CD4-positive, alpha-beta T cell (primary cell): Measurements from ENCODE around the gene ITGA11. TPM values are rescaled to one million over a fixed set of nuclear protein-coding genes. Genes with fewer than 3 reads are reported as not detected.
A peak's percentile ranks its signal among the peaks of the same experiment; 100 is the strongest.

Experiments used
- ATAC-seq: fragments of 200-7000 bp; cut with Tn5 transposase; one replicate; pipeline ENCODE4 v1.10.0; 2022; ENCODE audit warnings: mild to moderate bottlenecking; ENCODE audit not compliant: poor library complexity
- CTCF ChIA-PET: fragments of 350-600 bp; sonication (Branson Sonifier 250); formaldehyde crosslinking; loops from one replicate; lab custom pipeline; 2021; ENCODE audit warnings: antibody characterized with exemption, inconsistent platforms; lab: Charles Lee
- POLR2A ChIA-PET: fragments of 350-600 bp; sonication (Branson Sonifier 250); formaldehyde crosslinking; loops from one replicate; lab custom pipeline; 2021; ENCODE audit warnings: antibody characterized with exemption, inconsistent platforms; lab: Charles Lee
- DNase-seq, 14 experiments: peaks; one replicate each; pipeline ENCODE4 v3.0.0-alpha.2; 2013 to 2020; ENCODE audit warnings: mixed read lengths in 2 of 14
- H3K27ac ChIP-seq, 2 donors: one replicate each; pipeline versions ENCODE4 v1.5.1 to v1.7.0; 2013; ENCODE audit warnings: low read length in 2 of 2, low read depth in 1 of 2, mild to moderate bottlenecking in 1 of 2
- H3K27me3 ChIP-seq, 2 experiments: 1 replicate in 1 of 2; 2 replicates in 1 of 2; pipeline versions ENCODE4 v1.6.1 to v1.7.0; 2013; ENCODE audit warnings: low read length in 2 of 2, control low read depth in 1 of 2, mild to moderate bottlenecking in 1 of 2, moderate library complexity in 1 of 2; ENCODE audit not compliant: insufficient read depth in 2 of 2, control insufficient read depth in 1 of 2
- H3K36me3 ChIP-seq: one replicate; pipeline ENCODE4 v1.6.1; 2013; ENCODE audit warnings: low read length, control low read depth; ENCODE audit not compliant: insufficient read depth
- H3K4me1 ChIP-seq: one replicate; pipeline ENCODE4 v1.6.1; 2013; ENCODE audit warnings: low read length, control low read depth; ENCODE audit not compliant: insufficient read depth
- H3K4me3 ChIP-seq: one replicate; pipeline ENCODE4 v1.5.1; 2013; ENCODE audit warnings: mild to moderate bottlenecking, low read length, moderate library complexity
- H3K9me3 ChIP-seq, 2 experiments: 1 replicate in 1 of 2; 2 replicates in 1 of 2; pipeline versions ENCODE4 v1.6.1 to v1.7.0; 2013; ENCODE audit warnings: low read length in 2 of 2, mild to moderate bottlenecking in 2 of 2, control low read depth in 1 of 2, moderate library complexity in 1 of 2; ENCODE audit not compliant: control insufficient read depth in 1 of 2, insufficient read depth in 1 of 2
- H3K27ac Mint-ChIP-seq: one replicate; pipeline ENCODE4 v1.8.0; 2020; ENCODE audit warnings: mixed read lengths
- H3K27me3 Mint-ChIP-seq: one replicate; pipeline ENCODE4 v1.8.0; 2021; ENCODE audit warnings: mixed read lengths
- H3K36me3 Mint-ChIP-seq: one replicate; pipeline ENCODE4 v1.8.0; 2021; ENCODE audit warnings: low read depth, mixed read lengths
- H3K4me1 Mint-ChIP-seq: one replicate; pipeline ENCODE4 v1.8.0; 2021; ENCODE audit warnings: low read depth, mixed read lengths
- H3K4me3 Mint-ChIP-seq: one replicate; pipeline ENCODE4 v1.8.0; 2020; ENCODE audit warnings: mild to moderate bottlenecking, mixed read lengths
- H3K9me3 Mint-ChIP-seq: one replicate; pipeline ENCODE4 v1.8.0; 2020; ENCODE audit warnings: mixed read lengths
- intact Hi-C, 2 experiments: fragments of 100-400 bp; cut with DNase I in 1 of 2; cut with micrococcal nuclease in 1 of 2; formaldehyde crosslinking; loops; one replicate each; pipeline versions ENCODE4 v1.15.1 to v1.9.0; 2023 to 2025; cut with DNase I, micrococcal nuclease
- total RNA-seq, 174 experiments: library from RNA in 2 of 174; stranded (reverse) in 2 of 174; gene quantifications; one replicate each; pipeline ENCODE4 v1.2.3 and lab custom pipeline; 2021 to 2026
- TF ChIP-seq, protein P1 (sequence below): fragments of 200-600 bp; IDR thresholded peaks from one replicate; pipeline ENCODE4 v1.8.0; 2022; ENCODE audit warnings: antibody characterized with exemption, mild to moderate bottlenecking

The ITGA11 gene
- total RNA-seq, 2 experiments from 2014 or later, result 0.08 to 0.20 TPM

GRCh38 chr15:68330901-68331300, 101.1 kb downstream of the ITGA11 start:
- Histone ChIP-seq H3K4me1 (peaks cover 15% of the 10 kb centered on the region), H3K4me3 (no peak overlapping the region), H3K36me3 (no peaks in the 10 kb centered on the region), H3K9me3 (no peaks in the 10 kb centered on the region), H3K27ac (no peak overlapping the region), H3K27me3 (no peaks in the 10 kb centered on the region)
- Mint-ChIP-seq H3K4me1 (peaks cover 47% of the 10 kb centered on the region), H3K9me3 (no peaks in the 10 kb centered on the region), H3K4me3 (no peak overlapping the region), H3K27ac (no peak overlapping the region), H3K36me3 (no peaks in the 10 kb centered on the region), H3K27me3 (peaks cover 5% of the 10 kb centered on the region)
- intact Hi-C loops, result no loop called here
- POLR2A ChIA-PET, result no interaction called here
- CTCF ChIA-PET, result no interaction called here
- TF ChIP-seq, protein P1, sequence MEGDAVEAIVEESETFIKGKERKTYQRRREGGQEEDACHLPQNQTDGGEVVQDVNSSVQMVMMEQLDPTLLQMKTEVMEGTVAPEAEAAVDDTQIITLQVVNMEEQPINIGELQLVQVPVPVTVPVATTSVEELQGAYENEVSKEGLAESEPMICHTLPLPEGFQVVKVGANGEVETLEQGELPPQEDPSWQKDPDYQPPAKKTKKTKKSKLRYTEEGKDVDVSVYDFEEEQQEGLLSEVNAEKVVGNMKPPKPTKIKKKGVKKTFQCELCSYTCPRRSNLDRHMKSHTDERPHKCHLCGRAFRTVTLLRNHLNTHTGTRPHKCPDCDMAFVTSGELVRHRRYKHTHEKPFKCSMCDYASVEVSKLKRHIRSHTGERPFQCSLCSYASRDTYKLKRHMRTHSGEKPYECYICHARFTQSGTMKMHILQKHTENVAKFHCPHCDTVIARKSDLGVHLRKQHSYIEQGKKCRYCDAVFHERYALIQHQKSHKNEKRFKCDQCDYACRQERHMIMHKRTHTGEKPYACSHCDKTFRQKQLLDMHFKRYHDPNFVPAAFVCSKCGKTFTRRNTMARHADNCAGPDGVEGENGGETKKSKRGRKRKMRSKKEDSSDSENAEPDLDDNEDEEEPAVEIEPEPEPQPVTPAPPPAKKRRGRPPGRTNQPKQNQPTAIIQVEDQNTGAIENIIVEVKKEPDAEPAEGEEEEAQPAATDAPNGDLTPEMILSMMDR, result no peak
- ATAC-seq (no peak), DNase-seq (no peak)

GRCh38 chr15:68330416-68330815, 101.5 kb downstream of the ITGA11 start:
- CTCF ChIA-PET, result no interaction called here

GRCh38 chr15:68328964-68329363, 103.0 kb downstream of the ITGA11 start:
- H3K27ac ChIP-seq, result no peak overlapping the region
- intact Hi-C loops, result loop anchor here (1.0 to 5.0 kb wide), 2 partner anchors 23 to 53 kb away; no protein-coding TSS in a partner anchor
- H3K4me1 ChIP-seq, result peaks cover 15% of the 10 kb centered on the region
- H3K36me3 ChIP-seq, result no peaks in the 10 kb centered on the region
- H3K27me3 ChIP-seq, result no peaks in the 10 kb centered on the region
- Mint-ChIP-seq H3K9me3 (no peaks in the 10 kb centered on the region), H3K4me3 (peak overlapping the region; percentile 5), H3K36me3 (no peaks in the 10 kb centered on the region), H3K4me1 (peaks cover 53% of the 10 kb centered on the region), H3K27me3 (peaks cover 5% of the 10 kb centered on the region), H3K27ac (peak overlapping the region; percentile 82)
- POLR2A ChIA-PET, result interaction anchor here (0.8 to 1.9 kb wide), 10 partner anchors 8 to 274 kb away, joined by 3 to 21 read pairs (median 5); partner anchors contain the start of genes FEM1B and PIAS1
- no peak overlapping the region for H3K4me3 ChIP-seq
- no peaks in the 10 kb centered on the region for H3K9me3 ChIP-seq
- ATAC-seq, result no peak
- CTCF ChIA-PET, result no interaction called here
- no peak for DNase-seq
- TF ChIP-seq, protein P1, result no peak

More at GRCh38 chr15:68330416-68330815, 101.5 kb downstream of the ITGA11 start:
- intact Hi-C loops, result no loop called here
- H3K9me3 Mint-ChIP-seq, result no peaks in the 10 kb centered on the region
- Histone ChIP-seq H3K36me3 (no peaks in the 10 kb centered on the region), H3K9me3 (no peaks in the 10 kb centered on the region), H3K4me3 (no peak overlapping the region), H3K27me3 (no peaks in the 10 kb centered on the region), H3K27ac (no peak overlapping the region), H3K4me1 (peaks cover 15% of the 10 kb centered on the region)
- no peak overlapping the region for H3K4me3 Mint-ChIP-seq
- H3K36me3 Mint-ChIP-seq, result no peaks in the 10 kb centered on the region
- TF ChIP-seq, protein P1, result no peak
- peaks cover 52% of the 10 kb centered on the region for H3K4me1 Mint-ChIP-seq
- ATAC-seq, result no peak
- DNase-seq, result no peak
- no peak overlapping the region for H3K27ac Mint-ChIP-seq
- H3K27me3 Mint-ChIP-seq, result peaks cover 5% of the 10 kb centered on the region
- POLR2A ChIA-PET, result no interaction called here
